H1 (cell line): ENCODE data around the gene RAP1GDS1.

ENCODE experiments used
- CBX5 ChIP-seq: fragments of 300-800, 300-1000 bp; sonication (generic); IDR thresholded peaks from 2 replicates; pipeline ENCODE4 v1.7.1; 2016; ENCODE audit warnings: antibody characterized with exemption, low read length, low read depth
- EZH2 ChIP-seq: fragments of 200-600 bp; sonication (generic); IDR thresholded peaks from 2 replicates; pipeline ENCODE4 v1.7.1; 2012; ENCODE audit warnings: low read depth, mild to moderate bottlenecking, moderate library complexity, low read length, inconsistent platforms; ENCODE audit not compliant: severe bottlenecking
- POLR2A ChIP-seq, 2 experiments: IDR thresholded peaks; 1 replicate in 1 of 2; 2 replicates in 1 of 2; pipeline ENCODE4 v1.6.1; 2011; ENCODE audit warnings: low read depth in 2 of 2, low read length in 2 of 2, mild to moderate bottlenecking in 2 of 2; ENCODE audit errors: control extremely low read depth in 1 of 2
- POLR2AphosphoS5 ChIP-seq: IDR thresholded peaks from 2 replicates; pipeline ENCODE4 v1.6.1; 2011; ENCODE audit warnings: low read depth, low read length
- SAP30 ChIP-seq: fragments of 300-600 bp; sonication (generic); IDR thresholded peaks from 2 replicates; pipeline ENCODE4 v1.7.1; 2012; ENCODE audit warnings: low read length, moderate library complexity, mild to moderate bottlenecking, inconsistent platforms; ENCODE audit not compliant: insufficient read depth, insufficient replicate concordance
- TEAD4 ChIP-seq: IDR thresholded peaks from 2 replicates; pipeline ENCODE4 v1.6.1; 2012; ENCODE audit warnings: low read depth, low read length, inconsistent platforms, mixed read lengths
- TF ChIP-seq, protein P1 (sequence below), 3 experiments: IDR thresholded peaks; 1 replicate in 2 of 3; 2 replicates in 1 of 3; pipeline versions ENCODE4 v1.5.1 to v1.6.1; 2011; ENCODE audit warnings: low read length in 3 of 3, mild to moderate bottlenecking in 3 of 3, inconsistent platforms in 2 of 3, low read depth in 1 of 3, moderate library complexity in 1 of 3; ENCODE audit not compliant: insufficient read depth in 1 of 3; ENCODE audit errors: control extremely low read depth in 1 of 3
- TF ChIP-seq, protein P2 (sequence below): IDR thresholded peaks from 2 replicates; pipeline ENCODE4 v1.6.1; 2011; ENCODE audit warnings: low read length, improper control_type of control experiment

DNA sequence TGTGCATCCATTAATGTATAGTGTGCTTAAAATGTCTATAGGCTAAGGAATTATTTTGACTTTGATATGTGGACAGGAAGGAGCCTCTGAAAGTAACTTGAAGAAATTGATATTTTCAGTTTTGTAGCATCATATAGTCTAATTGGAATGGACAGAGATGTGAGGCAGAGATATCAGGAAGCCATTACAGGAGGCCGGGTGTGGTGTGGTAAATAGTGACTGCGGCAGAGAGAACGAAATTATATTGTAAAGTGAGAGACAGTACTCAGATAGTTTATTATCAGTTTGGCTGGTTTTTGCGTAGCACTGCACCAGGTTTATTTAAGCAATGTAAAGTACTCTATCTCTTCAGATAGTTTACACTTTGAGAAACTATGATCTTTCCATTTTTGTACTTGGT lies 98.5 kb downstream of the RAP1GDS1 start:
- TF ChIP-seq, protein P1, sequence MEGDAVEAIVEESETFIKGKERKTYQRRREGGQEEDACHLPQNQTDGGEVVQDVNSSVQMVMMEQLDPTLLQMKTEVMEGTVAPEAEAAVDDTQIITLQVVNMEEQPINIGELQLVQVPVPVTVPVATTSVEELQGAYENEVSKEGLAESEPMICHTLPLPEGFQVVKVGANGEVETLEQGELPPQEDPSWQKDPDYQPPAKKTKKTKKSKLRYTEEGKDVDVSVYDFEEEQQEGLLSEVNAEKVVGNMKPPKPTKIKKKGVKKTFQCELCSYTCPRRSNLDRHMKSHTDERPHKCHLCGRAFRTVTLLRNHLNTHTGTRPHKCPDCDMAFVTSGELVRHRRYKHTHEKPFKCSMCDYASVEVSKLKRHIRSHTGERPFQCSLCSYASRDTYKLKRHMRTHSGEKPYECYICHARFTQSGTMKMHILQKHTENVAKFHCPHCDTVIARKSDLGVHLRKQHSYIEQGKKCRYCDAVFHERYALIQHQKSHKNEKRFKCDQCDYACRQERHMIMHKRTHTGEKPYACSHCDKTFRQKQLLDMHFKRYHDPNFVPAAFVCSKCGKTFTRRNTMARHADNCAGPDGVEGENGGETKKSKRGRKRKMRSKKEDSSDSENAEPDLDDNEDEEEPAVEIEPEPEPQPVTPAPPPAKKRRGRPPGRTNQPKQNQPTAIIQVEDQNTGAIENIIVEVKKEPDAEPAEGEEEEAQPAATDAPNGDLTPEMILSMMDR (IDR thresholded peaks at IDR 0.05; ENCODE audit: control extremely low read depth in 1 of 3, insufficient read depth in 1 of 3, low read depth in 1 of 3, low read length in 3 of 3): no peak
- TF ChIP-seq, protein P2, sequence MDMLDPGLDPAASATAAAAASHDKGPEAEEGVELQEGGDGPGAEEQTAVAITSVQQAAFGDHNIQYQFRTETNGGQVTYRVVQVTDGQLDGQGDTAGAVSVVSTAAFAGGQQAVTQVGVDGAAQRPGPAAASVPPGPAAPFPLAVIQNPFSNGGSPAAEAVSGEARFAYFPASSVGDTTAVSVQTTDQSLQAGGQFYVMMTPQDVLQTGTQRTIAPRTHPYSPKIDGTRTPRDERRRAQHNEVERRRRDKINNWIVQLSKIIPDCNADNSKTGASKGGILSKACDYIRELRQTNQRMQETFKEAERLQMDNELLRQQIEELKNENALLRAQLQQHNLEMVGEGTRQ: no peak
- TF ChIP-seq TEAD4: no peak
- TF ChIP-seq POLR2A (IDR thresholded peaks at IDR 0.05; ENCODE audit: control extremely low read depth in 1 of 2, low read depth in 2 of 2, low read length in 2 of 2): no peak
- TF ChIP-seq CBX5: no peak
- no peak for TF ChIP-seq EZH2
- TF ChIP-seq POLR2AphosphoS5: no peak
- TF ChIP-seq SAP30: no peak
